ENCODE results near the gene UGT3A2.

Gene UGT3A2

DNA sequence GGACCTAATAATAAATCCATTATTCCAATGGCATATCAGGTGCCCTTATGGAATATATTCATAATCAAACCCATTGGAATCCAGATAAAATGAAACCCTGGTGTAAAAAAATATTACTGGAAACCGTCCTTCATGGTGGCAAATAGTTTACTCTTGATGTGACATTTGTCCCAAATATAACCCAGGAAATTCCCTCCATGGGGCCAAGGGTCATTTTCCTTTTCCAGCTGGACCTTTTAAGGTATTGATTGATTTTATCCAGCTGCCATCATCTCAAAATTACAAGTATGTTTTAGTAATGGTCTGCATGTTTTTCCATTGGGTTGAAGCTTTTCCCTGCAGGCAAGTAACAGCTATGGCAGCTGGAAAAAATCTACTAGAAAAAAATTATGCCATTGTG, 67.1 kb downstream of the UGT3A2 start:
- no peak for DNase-seq

DNA sequence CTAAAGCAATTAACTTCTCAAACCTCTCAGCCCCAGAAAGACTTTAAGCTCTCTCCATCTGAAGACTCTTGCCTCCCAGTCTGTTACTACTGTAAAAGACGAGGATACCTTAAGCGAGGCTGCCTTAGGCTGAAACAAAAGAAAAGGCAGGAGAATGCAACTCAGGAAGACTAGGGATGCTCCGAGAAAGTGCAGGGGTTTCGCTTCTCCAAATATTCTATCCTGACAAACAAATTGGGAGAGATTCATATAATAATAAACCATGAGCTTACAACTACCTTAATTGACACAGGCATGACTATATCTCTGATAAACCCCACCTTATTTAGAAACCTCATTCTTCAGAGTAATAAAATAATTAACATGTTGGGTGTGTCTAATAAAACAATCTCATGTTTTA, 70.6 kb downstream of the UGT3A2 start:
- DNase-seq: no peak

DNA sequence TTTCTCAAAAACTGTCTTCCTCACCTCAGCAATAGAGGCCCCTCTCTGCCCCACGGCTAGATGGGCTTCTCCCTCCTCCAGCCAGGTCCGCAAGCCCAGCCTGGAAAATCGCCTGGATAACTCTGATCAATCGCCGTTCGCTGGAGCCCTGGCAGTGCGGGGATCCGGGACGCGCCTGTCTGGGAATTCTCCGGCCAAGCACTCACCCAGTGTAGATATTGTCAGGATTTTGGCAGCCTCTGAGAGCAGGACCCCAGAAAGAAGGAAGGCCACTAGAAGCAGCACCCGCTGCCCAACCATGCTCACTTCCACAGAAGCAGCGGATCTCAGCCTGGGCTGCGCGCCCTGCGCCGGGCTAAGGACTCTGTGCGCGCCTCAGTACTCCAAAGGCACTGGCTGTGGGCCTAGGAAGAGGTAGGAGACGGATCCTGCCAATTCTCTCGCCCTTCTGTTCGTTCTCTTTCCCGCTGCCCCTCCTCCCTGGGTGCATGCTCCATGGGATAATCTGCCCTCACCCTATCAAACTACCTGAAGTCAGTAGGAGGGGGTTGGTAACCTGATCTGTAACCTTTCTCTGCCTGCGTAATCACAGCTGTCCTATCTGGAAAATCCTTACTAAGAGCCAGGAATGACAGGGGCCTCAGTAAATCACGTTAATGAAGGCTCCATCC, 75.6 kb downstream of the UGT3A2 start, which contains the start of gene UGT3A1:
Gene UGT3A1 (minus strand): TSS at position 450 of the 671 bp plus-strand sequence. CDS start 150 bp downstream, at position 300.
- no peak for DNase-seq

DNA sequence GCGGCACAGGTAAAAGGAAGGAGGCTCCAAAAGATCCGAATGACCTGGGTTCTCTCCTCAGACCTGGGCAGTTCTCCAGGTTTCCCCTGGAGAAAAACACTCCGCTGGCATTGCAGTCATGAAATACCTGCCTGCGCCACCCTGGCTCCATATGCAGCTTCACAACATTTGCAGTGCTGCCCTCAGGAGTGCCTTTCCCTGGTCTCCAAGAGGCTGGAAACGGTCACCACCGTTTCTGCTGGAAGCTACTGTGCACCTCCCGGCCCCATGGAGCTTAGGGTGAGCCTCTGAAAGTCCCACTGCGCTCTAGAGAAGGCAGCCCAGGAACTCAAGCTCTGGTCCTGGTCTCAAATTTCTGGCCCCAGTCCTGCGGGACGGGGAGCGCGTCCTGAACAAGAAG, 76.2 kb downstream of the UGT3A2 start:
- DNase-seq: no peak

DNA sequence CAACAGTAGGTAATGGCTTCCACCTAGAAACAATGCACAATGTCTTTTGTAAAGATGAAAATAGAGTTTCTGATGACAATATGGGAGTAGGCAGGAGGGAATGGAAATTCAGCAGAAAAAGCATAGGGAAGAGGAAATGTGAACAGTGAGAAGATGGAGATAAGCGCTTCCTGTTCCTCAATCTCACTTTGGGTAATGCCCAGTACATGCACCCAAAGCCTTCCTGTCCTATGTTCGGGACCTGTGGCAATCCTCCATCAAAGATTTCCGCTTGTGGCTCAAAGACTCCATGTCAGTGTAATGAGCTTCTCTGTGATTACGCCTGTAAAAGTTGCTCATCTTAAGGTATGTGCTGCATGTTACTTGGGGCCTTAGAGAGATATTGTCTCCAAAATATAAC, 78.2 kb downstream of the UGT3A2 start:
- no peak for DNase-seq

DNA sequence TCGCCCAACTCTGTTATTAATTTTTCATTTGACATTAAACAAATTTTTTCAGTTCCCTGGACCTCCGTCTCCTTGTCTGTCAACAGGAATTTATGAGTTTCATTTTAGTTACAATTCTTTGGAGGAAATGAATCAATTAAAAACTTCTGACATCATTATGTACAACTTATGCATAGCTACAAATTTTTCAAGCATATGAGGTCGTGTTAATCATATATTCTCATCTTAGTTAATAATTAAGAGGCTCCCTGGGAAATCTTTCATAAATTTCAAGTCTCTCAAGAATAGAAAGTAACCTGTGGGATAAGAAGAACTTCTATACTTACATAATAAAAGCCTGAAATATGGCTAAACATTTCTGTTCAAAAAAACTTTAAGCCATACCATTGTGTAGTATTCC, 78.9 kb downstream of the UGT3A2 start:
- DNase-seq: no peak
